H9 (cell line): Measurements from ENCODE around the gene PCCA. TPM values are rescaled to one million over a fixed set of nuclear protein-coding genes. Genes with fewer than 3 reads are reported as not detected.

Source experiments
- DNase-seq: peaks from one replicate; pipeline ENCODE4 v3.0.0-alpha.2; 2017
- H2AFZ ChIP-seq: one replicate; pipeline ENCODE4 v1.6.1; 2013; ENCODE audit warnings: mild to moderate bottlenecking, low read length, control low read depth, moderate library complexity
- H2AK5ac ChIP-seq: 2 replicates; pipeline ENCODE4 v1.6.1; 2013; ENCODE audit warnings: low read length, control low read depth, mixed read lengths; ENCODE audit not compliant: insufficient read length
- H2BK120ac ChIP-seq: one replicate; pipeline ENCODE4 v1.6.1; 2013; ENCODE audit warnings: low read depth, mild to moderate bottlenecking, low read length, control low read depth, inconsistent platforms; ENCODE audit not compliant: poor library complexity, severe bottlenecking
- H2BK12ac ChIP-seq: 2 replicates; pipeline ENCODE4 v1.6.1; 2013; ENCODE audit warnings: low read length, control low read depth, mixed read lengths, low read depth; ENCODE audit not compliant: insufficient read length
- H2BK15ac ChIP-seq: 2 replicates; pipeline ENCODE4 v1.6.1; 2013; ENCODE audit warnings: low read depth, low read length, control low read depth
- H2BK20ac ChIP-seq: one replicate; pipeline ENCODE4 v1.6.1; 2013; ENCODE audit warnings: low read depth, mild to moderate bottlenecking, low read length, control low read depth, inconsistent platforms; ENCODE audit not compliant: poor library complexity, severe bottlenecking
- H2BK5ac ChIP-seq: 2 replicates; pipeline ENCODE4 v1.6.1; 2013; ENCODE audit warnings: low read length, control low read depth, mixed read lengths; ENCODE audit not compliant: insufficient read length
- H3K14ac ChIP-seq: 2 replicates; pipeline ENCODE4 v1.6.1; 2013; ENCODE audit warnings: low read length, control low read depth; ENCODE audit not compliant: insufficient read depth
- H3K18ac ChIP-seq: 2 replicates; pipeline ENCODE4 v1.6.1; 2013; ENCODE audit warnings: low read depth, mild to moderate bottlenecking, mixed read lengths, low read length, control low read depth; ENCODE audit not compliant: insufficient read length
- H3K23ac ChIP-seq: 2 replicates; pipeline ENCODE4 v1.6.1; 2013; ENCODE audit warnings: low read length, control low read depth, mixed read lengths, low read depth; ENCODE audit not compliant: insufficient read length
- H3K23me2 ChIP-seq: 2 replicates; pipeline ENCODE4 v1.6.1; 2013; ENCODE audit warnings: low read depth, mild to moderate bottlenecking, mixed read lengths, low read length, control low read depth; ENCODE audit not compliant: insufficient read length, poor library complexity, severe bottlenecking
- H3K27ac ChIP-seq: 2 replicates; pipeline ENCODE4 v1.5.1; 2013; ENCODE audit warnings: low read length, control low read depth, mixed read lengths, low read depth; ENCODE audit not compliant: insufficient read length
- H3K27me3 ChIP-seq: 2 replicates; pipeline ENCODE4 v1.6.1; 2013; ENCODE audit warnings: low read length, control low read depth, inconsistent platforms; ENCODE audit not compliant: insufficient read depth
- H3K4ac ChIP-seq: 2 replicates; pipeline ENCODE4 v1.6.1; 2013; ENCODE audit warnings: low read depth, mild to moderate bottlenecking, control low read depth, inconsistent platforms, low read length, moderate library complexity
- H3K4me1 ChIP-seq: 2 replicates; pipeline ENCODE4 v1.6.1; 2013; ENCODE audit warnings: low read length, control low read depth, inconsistent platforms; ENCODE audit not compliant: insufficient read depth
- H3K4me2 ChIP-seq: 2 replicates; pipeline ENCODE4 v1.6.1; 2013; ENCODE audit warnings: low read length, control low read depth, mixed read lengths; ENCODE audit not compliant: insufficient read length, insufficient read depth
- H3K56ac ChIP-seq: 2 replicates; pipeline ENCODE4 v1.6.1; 2013; ENCODE audit warnings: low read depth, mild to moderate bottlenecking, mixed read lengths, low read length, control low read depth; ENCODE audit not compliant: insufficient read length
- H3K79me1 ChIP-seq: 2 replicates; pipeline ENCODE4 v1.6.1; 2013; ENCODE audit warnings: low read depth, mild to moderate bottlenecking, moderate library complexity, low read length, control low read depth, inconsistent platforms; ENCODE audit not compliant: insufficient read depth, poor library complexity, severe bottlenecking
- H3K79me2 ChIP-seq: 2 replicates; pipeline ENCODE4 v1.6.1; 2013; ENCODE audit warnings: low read length, control low read depth, inconsistent platforms; ENCODE audit not compliant: insufficient read depth
- H3K9ac ChIP-seq: 2 replicates; pipeline ENCODE4 v1.6.1; 2013; ENCODE audit warnings: low read length, control low read depth, mixed read lengths; ENCODE audit not compliant: insufficient read length; ENCODE audit errors: extremely low read depth
- H3K9me3 ChIP-seq: one replicate; pipeline ENCODE4 v1.6.1; 2013; ENCODE audit warnings: low read depth, low read length, inconsistent platforms; ENCODE audit not compliant: control insufficient read depth
- H3T11ph ChIP-seq: one replicate; pipeline ENCODE4 v1.6.1; 2013; ENCODE audit warnings: mild to moderate bottlenecking, low read length, control low read depth, inconsistent platforms
- H4K20me1 ChIP-seq: one replicate; pipeline ENCODE4 v1.6.1; 2013; ENCODE audit not compliant: control insufficient read depth, insufficient read length, insufficient read depth
- H4K5ac ChIP-seq: 2 replicates; pipeline ENCODE4 v1.6.1; 2013; ENCODE audit warnings: low read depth, mild to moderate bottlenecking, mixed read lengths, low read length, control low read depth; ENCODE audit not compliant: insufficient read length
- H4K8ac ChIP-seq: replicated peaks from 2 replicates; pipeline ENCODE4 v1.6.1; 2013; ENCODE audit warnings: low read length, control low read depth, mixed read lengths, low read depth; ENCODE audit not compliant: insufficient read length
- H4K91ac ChIP-seq: 2 replicates; pipeline ENCODE4 v1.6.1; 2013; ENCODE audit warnings: low read depth, mild to moderate bottlenecking, moderate library complexity, mixed read lengths, low read length, control low read depth; ENCODE audit not compliant: insufficient read length
- H3K27ac Mint-ChIP-seq, 3 experiments: 2 replicates in 2 of 3; 3 replicates in 1 of 3; pipeline ENCODE4 v1.8.0; 2020 to 2021; ENCODE audit warnings: mixed read lengths in 3 of 3, mild to moderate bottlenecking in 1 of 3, moderate library complexity in 1 of 3
- H3K27me3 Mint-ChIP-seq: 2 replicates; pipeline ENCODE4 v1.8.0; 2021; ENCODE audit warnings: low read depth, mild to moderate bottlenecking, moderate library complexity, mixed read lengths
- H3K36me3 Mint-ChIP-seq, 3 experiments: 2 replicates in 2 of 3; 3 replicates in 1 of 3; pipeline ENCODE4 v1.8.0; 2020 to 2021; ENCODE audit warnings: low read depth in 3 of 3, mixed read lengths in 3 of 3; ENCODE audit not compliant: insufficient read depth in 1 of 3
- H3K4me1 Mint-ChIP-seq, 2 experiments: 2 replicates each; pipeline ENCODE4 v1.8.0; 2020; ENCODE audit warnings: mixed read lengths in 2 of 2
- H3K4me3 Mint-ChIP-seq, 2 experiments: 2 replicates in 1 of 2; 3 replicates in 1 of 2; pipeline ENCODE4 v1.8.0; 2020 to 2021; ENCODE audit warnings: mild to moderate bottlenecking in 2 of 2, mixed read lengths in 2 of 2, moderate library complexity in 1 of 2
- H3K9me3 Mint-ChIP-seq, 2 experiments: 2 replicates in 1 of 2; 3 replicates in 1 of 2; pipeline ENCODE4 v1.8.0; 2020; ENCODE audit warnings: mild to moderate bottlenecking in 2 of 2, mixed read lengths in 2 of 2, moderate library complexity in 1 of 2
- CTCF ChIP-seq: fragments of 200-600 bp; sonication (generic); conservative IDR thresholded peaks from 3 replicates; pipeline ENCODE4 v1.8.0; 2021; ENCODE audit warnings: antibody characterized with exemption, mild to moderate bottlenecking
- WGBS: extraction: QIAGEN DNeasy Blood & Tissue Kit; methylation state at CpG from one replicate; pipeline ENCODE4 v1.1.7; 2013; ENCODE audit warnings: missing lambda C conversion rate, low lambda C conversion rate, mixed read lengths; ENCODE audit not compliant: insufficient read length; ENCODE audit errors: extremely low coverage; 5-methylcytosine and 5-hydroxymethylcytosine counted together
- total RNA-seq: library from RNA; stranded (reverse); gene quantifications from 2 replicates; pipeline ENCODE4 v1.2.1, GENCODE V29; 2021

The PCCA gene
- total RNA-seq, 1 experiment from 2014 or later, result 56.5 TPM

- Histone ChIP-seq H4K5ac (no peak overlapping the region), H3K14ac (no peak overlapping the region), H3K27ac (no peak overlapping the region), H3K4ac (no peak overlapping the region), H3K4me1 (peaks cover 6% of the 10 kb centered on the region; the same call in 1 of the 2 replicates), H3K79me1 (no peaks in the 10 kb centered on the region), H2BK120ac (no peak overlapping the region), H2BK20ac (no peak overlapping the region), H2BK15ac (no peak overlapping the region), H4K91ac (no peak overlapping the region), H3K18ac (no peak overlapping the region), H3K9ac (no peak overlapping the region), H3K27me3 (no peaks in the 10 kb centered on the region), H4K20me1 (no peaks in the 10 kb centered on the region), H3K79me2 (no peaks in the 10 kb centered on the region), H2AFZ (no peak overlapping the region), H3K9me3 (no peaks in the 10 kb centered on the region), H4K8ac (no peak overlapping the region), H3K23ac (no peak overlapping the region), H2BK5ac (no peak overlapping the region), H3K23me2 (no peaks in the 10 kb centered on the region), H2AK5ac (no peak overlapping the region), H3T11ph (no peak overlapping the region), H3K56ac (no peak overlapping the region), H2BK12ac (no peak overlapping the region), H3K4me2 (no peak overlapping the region)
- Mint-ChIP-seq H3K4me1 (peaks cover 43 to 44% of the 10 kb centered on the region in 2 experiments), H3K27ac (no peak overlapping the region), H3K36me3 (no peaks in the 10 kb centered on the region; a peak in 1 of 7 replicates), H3K27me3 (no peaks in the 10 kb centered on the region), H3K4me3 (no peak overlapping the region), H3K9me3 (no peaks in the 10 kb centered on the region)
- no peak for TF ChIP-seq CTCF
- DNase-seq, result no peak
- no CpG with 5 or more reads among the region's 9 CpGs for WGBS
Observed at GRCh38 chr13:100480676-100481075, 391.8 kb downstream of the PCCA start.
